SK-N-SH treated with all-trans-retinoic acid at 6 μM for 48 hours (cell line): ENCODE data around the gene CDK5.

ENCODE experiments used
- ATAC-seq: fragments of 200-7000 bp; cut with Tn5 transposase; 3 replicates; pipeline ENCODE4 v1.9.1; 2020; ENCODE audit warnings: mild to moderate bottlenecking, moderate library complexity
- ARNTL ChIP-seq: fragments of 450-650 bp; formaldehyde crosslinking; IDR thresholded peaks from 2 replicates; pipeline ENCODE4 v1.5.0; 2020; ENCODE audit warnings: low read depth, mild to moderate bottlenecking, moderate library complexity, borderline replicate concordance
- BACH2 ChIP-seq: fragments of 250-450 bp; sonication (Bioruptor Pico); IDR thresholded peaks from 2 replicates; pipeline ENCODE4 v1.9.0; 2021; ENCODE audit warnings: mild to moderate bottlenecking, borderline replicate concordance
- CREB5 ChIP-seq: fragments of 250-450 bp; sonication (Bioruptor Pico); IDR thresholded peaks from 2 replicates; pipeline ENCODE4 v1.5.1; 2020; ENCODE audit warnings: low read depth, mild to moderate bottlenecking, moderate library complexity
- CSDC2 ChIP-seq: fragments of 250-450 bp; sonication (Bioruptor Pico); IDR thresholded peaks from 2 replicates; pipeline ENCODE4 v1.5.0; 2020; ENCODE audit warnings: mild to moderate bottlenecking, moderate library complexity
- CSRNP3 ChIP-seq: fragments of 250-450 bp; sonication (Bioruptor Pico); IDR thresholded peaks from 2 replicates; pipeline ENCODE4 v1.5.1; 2021; ENCODE audit warnings: mild to moderate bottlenecking, moderate library complexity
- ESRRG ChIP-seq: fragments of 250-450 bp; sonication (Bioruptor Pico); IDR thresholded peaks from 2 replicates; pipeline ENCODE4 v1.6.1; 2021; ENCODE audit warnings: mild to moderate bottlenecking
- ISL1 ChIP-seq: fragments of 250-450 bp; sonication (Bioruptor Pico); IDR thresholded peaks from 2 replicates; pipeline ENCODE4 v2.1.2; 2022; ENCODE audit warnings: mild to moderate bottlenecking, moderate library complexity
- OSR1 ChIP-seq: fragments of 250-450 bp; sonication (Bioruptor Pico); IDR thresholded peaks from 2 replicates; pipeline ENCODE4 v1.8.0; 2022; ENCODE audit warnings: moderate library complexity, mild to moderate bottlenecking, inconsistent platforms
- PATZ1 ChIP-seq: fragments of 250-450 bp; sonication (Bioruptor Pico); IDR thresholded peaks from 2 replicates; pipeline ENCODE4 v1.8.0; 2020; ENCODE audit warnings: mild to moderate bottlenecking, moderate library complexity, borderline replicate concordance
- POU6F1 ChIP-seq: fragments of 250-450 bp; sonication (Bioruptor Pico); IDR thresholded peaks from 2 replicates; pipeline ENCODE4 v1.8.0; 2021; ENCODE audit warnings: low read depth, mild to moderate bottlenecking, moderate library complexity, borderline replicate concordance
- PPARA ChIP-seq: fragments of 250-450 bp; sonication (Bioruptor Pico); IDR thresholded peaks from 2 replicates; pipeline ENCODE4 v1.5.0; 2020; ENCODE audit warnings: mild to moderate bottlenecking, borderline replicate concordance
- RARB ChIP-seq: fragments of 250-450 bp; sonication (Bioruptor Pico); IDR thresholded peaks from 2 replicates; pipeline ENCODE4 v1.8.0; 2021; ENCODE audit warnings: mild to moderate bottlenecking, moderate library complexity
- SNAI2 ChIP-seq: fragments of 250-450 bp; sonication (Bioruptor Pico); IDR thresholded peaks from 2 replicates; pipeline ENCODE4 v1.5.0; 2020; ENCODE audit warnings: mild to moderate bottlenecking, moderate library complexity
- TCF4 ChIP-seq: fragments of 250-450 bp; sonication (Bioruptor Pico); IDR thresholded peaks from 2 replicates; pipeline ENCODE4 v1.8.0; 2021; ENCODE audit warnings: mild to moderate bottlenecking, moderate library complexity, borderline replicate concordance
- TOX ChIP-seq: fragments of 250-450 bp; sonication (Bioruptor Pico); IDR thresholded peaks from 2 replicates; pipeline ENCODE4 v1.8.0; 2021; ENCODE audit warnings: mild to moderate bottlenecking, moderate library complexity, borderline replicate concordance
- TSHZ2 ChIP-seq: fragments of 250-450 bp; sonication (Bioruptor Pico); IDR thresholded peaks from 2 replicates; pipeline ENCODE4 v1.5.0; 2020; ENCODE audit warnings: mild to moderate bottlenecking, moderate library complexity
- ZC3H10 ChIP-seq: fragments of 250-450 bp; sonication (Bioruptor Pico); IDR thresholded peaks from 2 replicates; pipeline ENCODE4 v1.5.1; 2021; ENCODE audit warnings: mild to moderate bottlenecking, moderate library complexity
- ZFP3 ChIP-seq: fragments of 250-450 bp; sonication (Bioruptor Pico); IDR thresholded peaks from 2 replicates; pipeline ENCODE4 v1.5.0; 2020; ENCODE audit warnings: mild to moderate bottlenecking, moderate library complexity
- ZFP30 ChIP-seq: fragments of 450-650 bp; formaldehyde crosslinking; IDR thresholded peaks from 2 replicates; pipeline ENCODE4 v1.5.0; 2022; ENCODE audit warnings: mild to moderate bottlenecking, moderate library complexity
- ZNF70 ChIP-seq: fragments of 450-650 bp; formaldehyde crosslinking; IDR thresholded peaks from 2 replicates; pipeline ENCODE4 v1.5.0; 2020; ENCODE audit warnings: mild to moderate bottlenecking, moderate library complexity
- ZNF8 ChIP-seq: fragments of 450-650 bp; formaldehyde crosslinking; IDR thresholded peaks from 2 replicates; pipeline ENCODE4 v1.5.0; 2020; ENCODE audit warnings: mild to moderate bottlenecking, moderate library complexity

Gene CDK5

GRCh38 chr7:151056283-151056665 is 1.4 kb downstream of the CDK5 start (continued):
- TF ChIP-seq CSRNP3 (CRISPR knock-in tag) = no peak
- TF ChIP-seq TOX (CRISPR knock-in tag) = no peak
- no peak for TF ChIP-seq RARB (CRISPR knock-in tag)
- no peak for TF ChIP-seq TSHZ2
- TF ChIP-seq PPARA (CRISPR knock-in tag) = no peak
- TF ChIP-seq ZFP30 (CRISPR knock-in tag) = no peak

- TF ChIP-seq ISL1 (no peak), SNAI2 (CRISPR knock-in tag) (no peak), TOX (CRISPR knock-in tag) (no peak), CREB5 (no peak), TSHZ2 (no peak), ESRRG (CRISPR knock-in tag) (no peak), ZNF70 (CRISPR knock-in tag) (no peak), ZC3H10 (CRISPR knock-in tag) (no peak), PATZ1 (CRISPR knock-in tag) (no peak), ZNF8 (CRISPR knock-in tag) (no peak)
- no peak for ATAC-seq
These were observed 3.9 kb downstream of the CDK5 start for GRCh38 chr7:151053751-151054150.

GRCh38 chr7:151053096-151053495 is 4.6 kb downstream of the CDK5 start:
- ATAC-seq = no peak
- TF ChIP-seq ZNF70 (CRISPR knock-in tag) = no peak
- TF ChIP-seq ARNTL (CRISPR knock-in tag) = no peak
- no peak for TF ChIP-seq CSDC2 (CRISPR knock-in tag)
- TF ChIP-seq ZC3H10 (CRISPR knock-in tag) = no peak
- TF ChIP-seq OSR1 (CRISPR knock-in tag) = no peak
- no peak for TF ChIP-seq SNAI2 (CRISPR knock-in tag)
- TF ChIP-seq POU6F1 (CRISPR knock-in tag) = no peak
- no peak for TF ChIP-seq CSRNP3 (CRISPR knock-in tag)
- no peak for TF ChIP-seq BACH2 (CRISPR knock-in tag)
- TF ChIP-seq PPARA (CRISPR knock-in tag) = no peak
- TF ChIP-seq CREB5 = no peak
- no peak for TF ChIP-seq ZFP3
- no peak for TF ChIP-seq ZNF8 (CRISPR knock-in tag)
- TF ChIP-seq ZFP30 (CRISPR knock-in tag) = no peak
- TF ChIP-seq ESRRG (CRISPR knock-in tag) = no peak
- no peak for TF ChIP-seq TCF4 (CRISPR knock-in tag)
